HG03025 (cell line): Measurements from ENCODE around the gene GAL3ST1.
"Not testable (repeated sequence)": the region's sequence is repeated elsewhere in the genome, so short reads cannot be mapped to it uniquely, and the experiment has no call there.

Experiments used
- ATAC-seq: cut with Tn5 transposase; IDR thresholded peaks from one replicate; pipeline ENCODE4 v1.9.1; 2021; ENCODE audit warnings: mild to moderate bottlenecking, moderate library complexity; ENCODE audit not compliant: unreplicated experiment, low FRiP score

Gene GAL3ST1

DNA sequence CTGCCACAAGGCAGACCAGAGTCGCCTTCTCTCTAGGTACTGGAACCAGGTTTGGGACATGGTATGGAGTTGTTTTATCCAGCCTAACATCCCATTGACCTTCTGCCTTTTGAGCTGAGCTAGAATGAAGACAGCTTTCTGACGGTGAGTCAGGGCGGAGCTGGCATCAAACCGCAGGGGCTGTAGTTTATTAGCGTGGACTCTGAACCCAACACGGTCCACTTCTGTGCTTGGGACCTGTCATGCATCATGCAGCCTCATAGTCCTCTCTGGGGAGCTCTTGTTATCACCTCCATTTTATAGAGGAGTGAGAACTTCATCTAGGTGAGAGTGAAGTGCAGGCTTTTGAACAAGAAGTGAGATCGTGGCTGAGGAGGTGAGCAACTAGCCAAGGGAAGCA, 8.3 kb downstream of the GAL3ST1 start:
- no peak for ATAC-seq

DNA sequence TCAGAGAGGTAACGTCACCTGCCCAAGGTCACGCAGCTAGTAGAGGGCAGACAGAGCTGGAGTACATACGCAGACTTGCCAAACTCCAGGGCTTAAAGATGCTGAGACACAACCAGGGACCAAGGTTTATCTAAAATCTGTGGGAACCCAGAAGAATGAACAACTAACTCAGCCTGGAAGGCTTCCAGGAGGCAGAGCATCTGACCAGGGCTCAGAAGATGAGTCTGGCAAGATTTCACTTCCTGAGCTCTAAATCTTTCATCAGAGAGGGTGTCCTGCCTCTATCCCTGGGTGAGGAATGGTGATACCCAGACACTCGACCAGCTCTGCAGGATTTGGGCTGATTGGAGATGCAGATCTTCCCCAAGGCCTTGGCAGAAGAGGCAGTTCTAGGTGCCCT, 9.1 kb downstream of the GAL3ST1 start:
- ATAC-seq, result no peak

DNA sequence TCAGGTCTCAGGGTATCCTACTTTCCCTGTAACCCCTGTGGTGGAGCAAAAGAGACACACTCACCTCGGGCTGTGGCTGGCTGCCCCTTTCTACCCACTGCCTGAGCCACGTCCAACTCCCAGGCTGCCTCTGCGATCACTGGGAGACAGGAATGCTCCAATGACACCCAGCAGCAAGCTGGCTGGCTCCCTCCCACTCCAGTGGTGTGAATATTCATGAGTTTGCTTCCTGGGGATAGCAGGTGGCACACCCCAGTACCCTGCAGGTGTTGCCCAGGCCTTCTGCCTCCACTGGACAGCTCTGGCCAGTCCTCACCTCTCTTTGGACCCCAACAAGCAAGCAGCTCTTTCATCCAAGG, 9.7 kb downstream of the GAL3ST1 start:
- no peak for ATAC-seq

DNA sequence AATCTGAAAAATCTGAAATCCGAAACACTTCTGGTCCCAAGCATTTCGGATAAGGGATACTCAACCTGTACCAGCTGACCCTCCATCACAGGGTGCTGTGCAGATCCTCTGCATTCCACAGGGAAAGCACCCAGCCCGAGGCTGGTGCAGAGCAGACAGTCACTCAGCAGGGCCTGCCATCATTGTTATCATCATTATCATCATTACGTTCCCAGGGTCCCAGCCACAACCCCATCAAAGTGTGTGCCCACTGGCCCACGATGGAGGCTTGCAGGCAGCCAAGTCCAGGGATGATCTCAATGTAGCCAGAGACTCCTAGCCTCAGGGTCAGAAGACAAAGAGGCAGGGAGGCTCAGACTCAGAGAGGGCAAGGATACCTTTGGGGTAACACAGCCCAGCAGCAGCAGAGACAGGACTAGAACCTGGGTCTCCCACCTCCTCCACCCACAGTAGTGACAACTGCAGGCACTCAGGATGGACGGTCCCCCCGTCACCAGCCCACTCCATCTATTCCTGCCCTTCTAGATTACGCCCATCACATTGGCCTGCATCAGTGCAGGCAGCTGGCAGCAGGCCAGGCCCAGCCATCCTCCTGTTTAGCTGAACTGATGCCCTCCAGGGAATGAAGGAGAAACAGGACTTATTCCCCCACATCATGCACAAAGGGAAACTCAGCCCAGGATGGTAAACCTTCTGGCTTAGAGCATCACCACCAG, 10.3 kb downstream of the GAL3ST1 start:
- ATAC-seq, result no peak

DNA sequence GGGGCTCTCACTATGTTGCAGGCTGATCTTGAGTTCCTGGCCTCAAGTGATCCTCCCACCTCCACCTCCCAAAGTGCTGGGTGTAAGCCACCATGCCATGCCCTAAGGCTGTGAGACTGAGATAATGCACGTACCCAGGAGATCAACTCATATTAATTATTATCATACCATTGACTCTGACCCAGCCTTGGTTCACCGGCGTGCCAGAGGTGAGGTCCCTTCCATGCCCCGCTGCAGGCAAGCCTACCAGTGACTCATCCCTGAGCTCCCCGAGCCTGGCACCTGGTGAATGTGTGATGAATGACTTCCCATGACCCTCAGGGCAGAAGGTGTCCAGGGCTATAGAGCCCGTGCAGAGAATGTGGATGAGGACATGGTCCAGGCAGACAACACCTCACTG, 12.1 kb downstream of the GAL3ST1 start:
- ATAC-seq, result no peak

DNA sequence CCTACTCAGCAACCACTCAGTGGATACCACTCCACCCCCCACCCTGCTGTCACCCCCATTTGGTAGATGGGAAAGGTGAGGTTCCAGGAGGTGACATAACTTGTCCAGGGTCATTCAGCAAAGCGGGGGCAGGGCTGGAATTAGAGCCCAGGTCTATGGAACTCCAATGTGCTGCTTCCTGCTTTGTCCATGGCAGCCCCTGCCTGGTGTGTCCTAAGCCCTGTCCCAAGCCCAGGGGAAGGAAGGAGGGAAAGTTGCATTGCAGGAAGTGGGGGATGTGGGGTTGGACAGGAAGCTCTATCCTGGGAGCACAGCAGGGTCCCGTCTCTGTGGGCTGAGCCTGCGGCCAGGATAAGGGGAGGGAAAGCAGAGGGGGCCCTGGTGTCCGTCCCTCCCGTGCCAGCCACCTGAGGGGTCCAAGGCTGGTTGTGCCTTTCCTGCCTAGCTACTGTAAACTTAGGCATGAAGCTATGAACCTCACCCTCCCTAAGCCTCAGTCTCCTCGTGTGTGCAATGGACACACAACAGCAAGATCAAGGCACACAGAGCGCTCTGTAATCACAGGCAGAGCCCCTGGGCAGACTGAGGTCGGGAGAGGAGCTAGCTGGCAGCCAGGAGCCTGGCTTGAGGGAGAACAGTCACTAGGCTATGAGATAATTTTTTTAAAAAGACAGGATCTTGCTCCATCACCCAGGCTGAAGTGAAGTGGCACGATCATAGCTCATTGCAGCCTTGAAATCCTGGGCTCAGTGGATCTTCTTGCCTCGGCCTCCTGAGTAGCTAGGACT, 12.9 kb downstream of the GAL3ST1 start:
- no peak for ATAC-seq

DNA sequence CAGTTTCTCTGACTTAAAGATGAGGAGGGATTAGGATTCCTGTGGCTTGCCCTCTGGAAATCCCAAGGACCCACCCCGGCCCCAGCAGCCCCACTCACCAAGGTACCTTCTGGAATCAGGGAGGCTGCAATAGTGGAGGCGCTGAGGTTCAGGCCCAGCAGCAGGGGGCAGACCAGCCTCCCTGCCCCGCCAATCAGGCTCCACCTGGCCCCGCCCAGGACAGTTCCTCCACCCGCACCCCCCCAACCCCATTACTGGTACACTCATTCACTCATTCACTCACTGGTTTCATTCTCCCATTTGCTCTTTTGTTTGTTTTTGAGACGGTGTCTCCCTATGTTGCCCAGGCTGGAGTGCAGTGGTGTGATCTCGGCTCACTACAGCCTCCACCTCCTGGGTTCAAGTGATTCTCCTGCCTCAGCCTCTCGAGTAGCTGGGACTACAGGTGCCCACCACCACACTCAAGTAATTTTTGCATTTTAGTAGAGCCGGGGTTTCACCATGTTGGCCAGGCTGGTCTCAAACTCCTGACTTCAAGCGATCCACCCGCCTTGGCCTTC, 13.7 kb downstream of the GAL3ST1 start:
- ATAC-seq, result not testable (repeated sequence)

DNA sequence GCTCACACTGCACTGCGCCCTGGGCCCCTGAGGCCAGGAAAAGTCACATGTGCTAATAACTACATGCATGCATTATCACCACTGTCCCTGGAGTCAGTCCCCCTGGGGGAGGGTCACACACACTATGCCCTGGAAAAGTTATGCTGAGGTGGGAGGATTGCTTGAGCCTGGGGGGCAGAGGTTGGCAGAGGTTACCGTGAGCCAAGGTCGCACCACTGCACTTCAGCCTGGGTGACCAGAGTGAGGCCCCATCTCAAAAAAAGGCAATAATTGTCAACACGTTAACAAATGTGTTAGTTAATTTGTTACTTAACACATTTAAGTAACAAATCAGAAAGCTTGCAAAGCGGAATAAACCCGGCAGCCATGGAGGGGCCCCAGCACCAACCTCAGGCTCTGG, 14.6 kb downstream of the GAL3ST1 start:
- no peak for ATAC-seq

DNA sequence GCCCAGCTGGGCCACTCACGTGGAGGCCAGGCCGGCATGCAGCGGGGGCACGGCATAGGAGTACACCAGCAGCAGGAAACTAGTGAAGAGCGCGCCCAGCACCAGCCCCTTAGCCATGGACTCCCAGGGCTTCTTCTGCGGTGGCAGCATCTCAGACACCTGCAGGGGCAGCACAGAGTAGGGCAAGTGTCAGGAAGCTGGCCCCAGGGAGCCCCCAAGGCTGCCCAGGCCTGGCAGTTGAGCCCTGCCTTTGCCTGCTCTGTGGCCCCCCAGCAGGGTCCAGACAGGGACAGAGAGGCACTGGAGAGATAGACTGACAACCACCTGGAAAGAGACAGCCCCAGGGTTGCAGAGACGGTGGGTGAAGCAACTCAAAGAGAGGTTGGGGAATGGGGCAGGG, 17.2 kb downstream of the GAL3ST1 start:
- no peak for ATAC-seq

DNA sequence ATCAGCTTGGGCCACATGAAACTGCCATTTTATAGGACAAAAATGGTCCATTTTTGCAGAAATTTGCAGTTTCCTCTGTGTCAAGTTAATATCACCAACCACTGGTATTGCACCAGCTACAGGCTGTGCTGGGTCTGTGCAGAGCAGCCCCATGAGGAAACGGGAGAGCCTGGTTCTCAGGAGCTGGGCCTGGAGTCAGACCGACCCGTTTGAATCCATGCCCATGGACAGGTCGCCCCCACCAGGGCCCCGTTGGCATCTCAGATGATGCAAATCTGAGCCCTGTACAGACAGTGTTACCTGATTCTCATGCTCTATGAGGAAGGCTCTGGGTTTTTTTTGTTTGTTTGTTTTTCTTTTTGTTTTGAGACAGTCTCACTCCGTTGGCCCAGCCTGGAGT, 18.1 kb downstream of the GAL3ST1 start:
- no peak for ATAC-seq

DNA sequence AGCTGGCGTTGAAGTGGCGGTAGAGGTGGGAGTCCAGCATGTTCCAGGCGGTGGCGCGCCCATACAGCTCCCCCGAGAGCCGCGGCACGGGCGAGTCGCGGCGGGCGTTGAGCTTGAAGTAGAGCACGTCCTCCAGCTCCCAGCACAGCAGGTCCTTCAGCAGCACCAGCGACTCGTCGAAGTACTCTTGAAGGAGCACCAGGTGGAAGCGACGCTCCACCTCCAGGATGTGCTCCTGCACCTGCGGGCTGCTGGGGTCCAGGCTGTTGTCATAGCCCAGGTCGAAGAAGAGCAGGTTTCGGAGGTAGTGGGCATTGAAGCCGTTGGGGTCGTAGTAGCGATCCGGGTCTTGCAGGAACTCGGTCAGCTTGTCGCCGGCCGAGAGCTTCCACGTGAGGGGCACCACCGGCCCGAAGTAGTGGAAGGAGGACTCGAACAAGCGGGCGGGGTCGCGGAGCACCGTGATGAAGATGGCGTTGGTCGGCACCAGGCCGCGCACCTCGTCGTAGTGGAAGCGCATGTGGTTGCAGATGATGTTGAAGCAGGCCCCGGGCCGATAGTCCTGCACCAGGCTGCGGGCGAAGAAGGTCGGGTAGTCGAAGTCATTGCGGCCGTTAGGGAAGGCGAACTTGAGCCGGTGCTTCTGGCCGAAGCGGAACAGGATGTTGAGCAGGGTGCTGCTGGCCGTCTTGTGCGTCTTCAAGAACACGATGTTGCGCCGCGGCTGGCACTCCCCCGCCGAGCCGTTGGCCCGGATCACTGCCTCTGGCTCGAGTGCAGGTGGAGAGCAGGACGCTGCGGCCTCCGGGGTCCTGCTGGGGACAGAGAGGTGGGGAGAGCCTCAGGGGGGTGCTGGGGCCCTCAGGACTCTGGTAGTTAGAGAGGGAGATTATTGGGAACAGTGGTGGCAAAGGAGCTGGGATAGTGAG, 18.9 kb downstream of the GAL3ST1 start:
- no peak for ATAC-seq

DNA sequence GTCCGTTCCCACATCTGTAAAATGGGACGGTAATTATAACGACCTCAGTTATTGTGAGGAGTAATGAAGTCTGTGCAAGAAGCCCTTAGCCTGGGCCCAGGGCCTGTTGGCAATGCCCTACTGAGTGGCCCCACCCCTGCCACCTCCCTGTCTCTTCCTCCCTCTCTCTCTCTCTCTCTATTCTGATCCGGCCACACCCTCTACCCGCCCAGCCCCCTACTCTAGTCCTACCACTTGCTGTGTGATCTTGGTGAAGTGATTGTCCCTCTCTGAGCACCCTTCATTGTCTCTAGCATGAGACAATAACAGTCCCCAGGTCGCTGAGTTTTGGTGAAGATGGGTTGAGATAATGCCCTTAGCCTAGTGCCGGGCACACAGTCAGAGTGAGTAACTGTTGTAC, 20.5 kb downstream of the GAL3ST1 start:
- ATAC-seq, result no peak

DNA sequence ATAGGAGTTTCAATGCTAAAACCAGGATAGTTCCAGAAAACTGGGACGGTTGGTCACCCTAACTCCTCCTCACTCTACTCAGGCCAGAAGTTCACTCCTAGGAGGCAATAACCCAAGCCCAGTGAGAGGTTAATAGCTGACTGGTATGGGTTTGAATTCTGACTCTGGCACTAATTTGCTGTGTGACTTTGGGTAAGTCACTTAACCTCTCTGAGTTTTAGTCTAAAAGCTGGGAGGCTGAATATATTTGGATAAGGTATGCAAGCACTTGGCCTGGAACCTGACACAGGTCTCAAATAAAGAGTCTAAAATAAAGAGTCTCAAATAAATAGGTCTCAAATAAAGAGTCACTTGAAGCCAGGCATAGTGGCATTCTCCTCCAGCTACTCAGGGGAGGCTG, 21.7 kb downstream of the GAL3ST1 start:
- ATAC-seq, result no peak

DNA sequence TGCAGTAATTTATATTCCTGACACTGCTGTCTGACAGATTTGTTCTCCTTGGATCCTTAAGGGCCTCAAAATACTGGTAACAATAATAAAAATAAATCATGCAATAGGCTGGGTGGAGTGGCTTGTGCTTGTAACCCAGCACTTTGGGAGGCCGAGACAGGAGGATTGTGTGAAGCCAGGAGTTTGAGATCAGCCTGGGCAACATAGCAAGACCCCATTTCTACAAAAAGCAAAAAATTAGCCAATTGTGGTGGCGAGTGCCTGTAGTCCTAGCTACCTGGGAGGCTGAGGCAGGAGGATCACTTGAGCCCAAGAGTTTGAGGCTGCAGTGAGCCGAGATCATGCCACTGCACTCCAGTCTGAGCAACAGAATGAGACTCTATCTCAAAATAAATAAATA, 22.7 kb downstream of the GAL3ST1 start:
- not testable (repeated sequence) for ATAC-seq

DNA sequence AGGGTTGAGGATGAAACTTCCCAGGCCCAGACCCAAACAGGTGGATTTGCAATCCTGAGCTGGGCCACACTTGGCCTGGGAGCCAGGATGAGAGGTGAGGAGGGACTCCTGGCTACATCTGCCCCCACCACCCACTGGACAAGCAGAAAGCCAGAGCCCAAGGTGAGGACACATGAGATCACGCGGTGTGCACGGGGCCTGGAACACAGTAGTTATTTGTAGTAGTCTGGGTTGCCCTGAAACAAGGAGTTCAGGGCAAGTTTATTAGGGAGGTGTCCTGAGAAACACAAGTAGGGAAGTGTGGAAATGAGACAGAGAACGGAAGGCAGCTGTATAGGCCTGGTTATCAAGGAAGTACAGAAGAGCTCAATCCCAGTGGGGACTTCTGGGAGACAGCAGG, 27.3 kb downstream of the GAL3ST1 start:
- no peak for ATAC-seq

DNA sequence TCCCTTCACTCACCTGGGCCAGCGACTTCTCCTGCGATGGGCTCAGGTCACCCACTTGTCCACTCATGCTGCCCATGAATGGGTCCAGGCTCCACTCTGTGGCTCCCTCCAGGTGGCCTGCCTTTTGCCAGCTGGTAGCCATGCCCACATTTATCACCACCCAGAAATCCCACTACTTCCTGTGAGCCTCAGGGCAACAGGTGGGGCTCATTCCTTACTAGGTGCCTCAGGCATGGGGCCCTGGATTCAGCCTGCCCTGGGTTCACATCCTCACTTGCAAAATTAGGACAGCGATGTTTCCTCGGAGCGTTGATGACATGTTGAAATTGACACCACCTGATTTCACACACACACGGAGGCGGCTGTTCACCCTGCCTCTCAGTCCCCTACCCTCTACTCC, 27.8 kb downstream of the GAL3ST1 start, which contains the start of gene SEC14L6:
Gene SEC14L6, minus strand, starts transcription at position 126 of the 400 bp plus-strand sequence. Its CDS starts 59 bp downstream, at position 67.
- no peak for ATAC-seq

DNA sequence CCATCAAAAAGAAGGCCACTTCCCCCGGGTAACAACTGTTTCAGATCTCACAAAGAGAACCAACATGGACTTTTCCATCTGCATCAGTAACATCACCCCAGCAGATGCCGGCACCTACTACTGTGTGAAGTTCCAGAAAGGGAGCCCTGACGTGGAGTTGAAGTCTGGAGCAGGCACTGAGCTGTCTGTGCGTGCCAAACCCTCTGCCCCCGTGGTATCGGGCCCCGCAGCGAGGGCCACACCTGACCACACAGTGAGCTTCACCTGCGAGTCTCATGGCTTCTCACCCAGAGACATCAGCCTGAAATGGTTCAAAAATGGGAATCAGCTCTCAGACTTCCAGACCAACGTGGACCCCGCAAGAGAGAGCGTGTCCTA, 31.7 kb downstream of the GAL3ST1 start:
- no peak for ATAC-seq

DNA sequence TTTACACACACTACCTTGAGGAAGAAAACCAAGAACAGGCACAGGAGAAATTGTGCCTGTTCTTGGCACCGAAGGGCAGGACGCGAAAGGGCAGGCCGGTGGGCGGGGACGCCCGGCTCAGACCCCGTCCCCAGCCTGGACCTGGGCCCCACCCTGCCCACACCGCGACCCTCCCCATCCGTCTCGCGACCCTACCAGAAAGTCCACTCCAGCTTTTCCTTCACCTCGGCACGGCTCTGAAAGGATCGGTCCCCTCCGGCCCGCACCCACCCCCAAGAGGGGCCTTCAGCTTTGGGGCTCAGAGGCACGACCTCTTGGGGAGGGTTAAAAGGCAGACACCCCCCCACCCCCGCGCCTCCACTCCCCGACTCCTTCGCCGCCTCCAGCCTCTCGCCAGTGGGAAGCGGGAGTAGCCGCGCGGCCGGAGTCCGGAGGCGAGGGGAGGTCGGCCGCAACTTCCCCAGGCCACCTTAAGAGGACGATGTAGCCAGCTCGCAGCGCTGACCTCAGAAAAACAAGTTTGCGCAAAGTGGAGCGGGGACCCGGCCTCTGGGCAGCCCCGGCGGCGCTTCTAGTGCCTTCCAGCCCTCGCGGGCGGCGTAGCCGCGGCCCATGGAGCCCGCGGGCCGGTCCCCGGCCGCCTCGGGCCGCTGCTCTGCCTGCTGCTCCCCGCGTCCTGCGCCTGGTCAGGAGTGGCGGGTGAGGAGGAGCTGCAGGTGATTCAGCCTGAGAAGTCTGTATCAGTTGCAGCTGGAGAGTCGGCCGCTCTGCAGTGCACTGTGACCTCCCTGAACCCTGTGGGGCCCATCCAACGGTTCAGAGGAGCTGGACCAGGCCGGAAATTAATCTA, 32.3 kb downstream of the GAL3ST1 start:
- no peak for ATAC-seq

DNA sequence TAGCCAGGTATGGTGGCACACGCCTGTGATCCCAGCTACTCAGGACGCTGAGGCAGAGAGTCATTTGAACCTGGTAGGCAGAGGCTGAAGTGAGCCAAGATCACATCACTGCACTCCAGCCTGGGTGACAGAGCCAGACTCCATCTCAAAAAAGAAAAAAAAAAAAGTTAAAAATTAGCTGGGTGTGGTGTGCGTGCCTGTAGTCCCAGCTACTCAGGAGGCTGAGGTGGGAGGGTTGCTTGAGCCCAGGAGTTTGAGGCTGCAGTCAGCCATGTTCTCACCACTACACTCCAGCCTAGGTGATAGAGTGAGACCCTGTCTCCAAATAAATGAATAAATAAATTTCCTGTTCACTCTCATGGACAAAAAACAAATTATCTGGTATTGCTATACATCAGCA, 33.0 kb downstream of the GAL3ST1 start:
- ATAC-seq, result not testable (repeated sequence)

DNA sequence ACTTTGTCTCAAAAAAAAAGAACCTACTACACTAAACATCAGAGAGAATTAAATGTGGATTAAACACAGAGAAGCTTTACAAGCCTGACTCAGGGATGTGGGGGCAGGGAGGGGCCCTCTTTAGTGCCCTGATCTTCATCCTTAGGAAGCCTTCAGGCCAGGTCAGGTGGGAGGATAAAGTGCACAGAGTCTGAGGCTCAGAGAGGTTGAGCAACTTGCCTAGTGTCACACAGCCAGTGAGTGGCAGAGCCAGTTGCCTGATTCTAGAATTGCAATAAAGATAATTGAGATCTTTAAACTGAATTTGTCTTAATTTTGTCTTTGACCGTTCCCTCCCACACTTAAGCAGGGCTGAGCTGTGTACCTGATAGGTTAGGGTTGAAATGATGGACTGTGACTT, 35.1 kb downstream of the GAL3ST1 start:
- ATAC-seq, result no peak
